Mammary epithelial cell (primary cell): ENCODE measurements around the gene ATP8A2.

Experiments
- EZH2 ChIP-seq: IDR thresholded peaks from 2 replicates; pipeline ENCODE4 v1.6.1; 2012; ENCODE audit warnings: low read length, inconsistent platforms, borderline replicate concordance
- TF ChIP-seq, protein P1 (sequence below), 2 donors: IDR thresholded peaks in 1 of 2; conservative IDR thresholded peaks in 1 of 2; 2 replicates each; pipeline ENCODE4 v1.5.1; 2011 to 2012; ENCODE audit warnings: inconsistent platforms in 2 of 2, low read length in 2 of 2, mild to moderate bottlenecking in 2 of 2, control low read depth in 1 of 2, low read depth in 1 of 2; ENCODE audit not compliant: insufficient read depth in 1 of 2; ENCODE audit errors: extremely low read depth in 1 of 2

DNA sequence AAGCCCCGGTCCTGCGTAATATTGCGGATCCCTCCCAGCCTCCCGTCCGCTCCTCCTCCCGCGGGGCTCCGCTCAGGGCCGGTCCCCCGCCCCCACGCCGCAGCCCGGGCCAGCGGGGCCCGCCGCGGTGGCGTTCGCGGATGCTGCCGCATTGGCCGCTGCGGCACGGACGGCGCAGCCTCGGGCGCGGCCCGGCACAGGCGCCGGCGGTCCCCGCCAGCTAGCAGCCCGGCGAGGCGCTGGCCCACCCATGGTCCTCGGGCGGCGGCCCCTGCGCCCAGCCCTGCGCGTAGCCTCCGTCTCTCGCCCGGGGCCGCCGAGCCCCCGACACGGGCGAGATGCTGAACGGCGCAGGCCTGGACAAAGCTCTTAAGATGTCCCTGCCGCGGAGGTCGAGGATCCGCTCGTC, at the start of gene ATP8A2:
- TF ChIP-seq, protein P1, sequence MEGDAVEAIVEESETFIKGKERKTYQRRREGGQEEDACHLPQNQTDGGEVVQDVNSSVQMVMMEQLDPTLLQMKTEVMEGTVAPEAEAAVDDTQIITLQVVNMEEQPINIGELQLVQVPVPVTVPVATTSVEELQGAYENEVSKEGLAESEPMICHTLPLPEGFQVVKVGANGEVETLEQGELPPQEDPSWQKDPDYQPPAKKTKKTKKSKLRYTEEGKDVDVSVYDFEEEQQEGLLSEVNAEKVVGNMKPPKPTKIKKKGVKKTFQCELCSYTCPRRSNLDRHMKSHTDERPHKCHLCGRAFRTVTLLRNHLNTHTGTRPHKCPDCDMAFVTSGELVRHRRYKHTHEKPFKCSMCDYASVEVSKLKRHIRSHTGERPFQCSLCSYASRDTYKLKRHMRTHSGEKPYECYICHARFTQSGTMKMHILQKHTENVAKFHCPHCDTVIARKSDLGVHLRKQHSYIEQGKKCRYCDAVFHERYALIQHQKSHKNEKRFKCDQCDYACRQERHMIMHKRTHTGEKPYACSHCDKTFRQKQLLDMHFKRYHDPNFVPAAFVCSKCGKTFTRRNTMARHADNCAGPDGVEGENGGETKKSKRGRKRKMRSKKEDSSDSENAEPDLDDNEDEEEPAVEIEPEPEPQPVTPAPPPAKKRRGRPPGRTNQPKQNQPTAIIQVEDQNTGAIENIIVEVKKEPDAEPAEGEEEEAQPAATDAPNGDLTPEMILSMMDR (conservative IDR thresholded peaks at IDR 0.05 in 1 of 2, IDR thresholded peaks at IDR 0.05 in 1 of 2; ENCODE audit: extremely low read depth in 1 of 2, insufficient read depth in 1 of 2, low read depth in 1 of 2, low read length in 2 of 2), result no peak
- no peak for TF ChIP-seq EZH2
